Measurements from ENCODE around the gene ANKMY1.

Gene ANKMY1

DNA sequence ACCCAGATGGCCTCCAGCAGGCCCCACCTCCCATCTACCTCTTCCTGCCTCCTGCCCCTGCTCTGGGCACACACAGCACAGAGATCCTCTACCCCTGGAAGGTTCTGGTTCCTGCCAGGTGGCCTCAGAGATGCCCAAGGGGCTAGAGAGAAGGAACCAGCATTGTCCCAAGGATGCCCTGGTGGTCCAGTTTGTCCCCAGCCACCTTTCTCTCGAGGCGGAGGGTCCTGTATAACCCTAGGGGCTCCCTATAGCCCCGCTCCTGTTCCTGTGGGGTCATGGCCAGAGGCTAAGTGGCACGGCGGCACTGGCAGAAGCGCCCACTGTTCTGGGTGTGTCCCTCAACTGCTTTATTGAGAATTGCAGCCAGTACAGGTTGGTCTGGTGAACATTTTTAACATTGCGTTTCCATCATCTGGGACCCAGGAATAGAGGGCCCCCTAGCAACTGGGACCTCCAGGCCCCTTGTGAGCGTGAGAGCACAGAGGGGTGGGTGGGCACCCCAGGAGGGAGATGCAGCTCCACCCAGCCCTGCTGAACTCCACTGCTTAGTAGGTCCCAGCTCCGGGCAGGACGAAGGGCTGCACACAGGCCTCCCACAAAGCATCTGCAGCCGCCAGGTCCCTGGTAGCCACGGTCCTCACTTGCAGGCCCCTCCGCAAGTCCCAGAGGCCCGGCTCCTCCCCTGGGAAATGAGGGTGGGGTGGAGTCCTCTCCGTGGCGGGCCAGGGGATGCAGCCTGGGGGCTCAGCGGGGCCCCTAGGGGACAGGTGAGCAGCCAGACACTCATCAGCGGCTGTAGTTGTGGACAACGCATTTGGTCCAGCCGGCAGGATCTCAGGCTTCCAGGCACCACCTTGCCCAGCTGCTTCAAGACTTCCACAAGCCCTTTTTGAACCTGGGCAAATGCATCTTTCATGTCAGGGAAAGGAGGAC is 89.2 kb downstream of the ANKMY1 start:
- no peak for DNase-seq

DNA sequence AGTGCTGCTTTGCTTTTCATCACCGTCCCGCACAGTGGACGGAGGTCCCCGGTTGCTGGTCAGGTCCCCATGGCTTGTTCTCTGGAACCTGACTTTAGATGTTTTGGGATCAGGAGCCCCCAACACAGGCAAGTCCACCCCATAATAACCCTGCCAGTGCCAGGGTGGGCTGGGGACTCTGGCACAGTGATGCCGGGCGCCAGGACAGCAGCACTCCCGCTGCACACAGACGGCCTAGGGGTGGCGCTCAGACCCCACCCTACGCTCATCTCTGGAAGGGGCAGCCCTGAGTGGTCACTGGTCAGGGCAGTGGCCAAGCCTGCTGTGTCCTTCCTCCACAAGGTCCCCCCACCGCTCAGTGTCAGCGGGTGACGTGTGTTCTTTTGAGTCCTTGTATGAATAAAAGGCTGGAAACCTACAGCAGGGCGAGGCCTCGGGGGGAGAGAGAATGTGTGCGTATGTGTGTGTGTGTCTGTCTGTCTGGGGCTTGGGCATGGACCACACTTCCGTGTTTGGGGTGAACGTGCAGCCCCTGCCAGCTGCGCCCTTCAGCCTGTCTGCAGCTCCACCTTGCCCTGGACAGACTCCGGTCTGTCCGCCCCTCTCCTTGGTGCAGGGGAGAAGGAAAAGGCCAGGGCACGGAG is 90.0 kb downstream of the ANKMY1 start:
- DNase-seq = no peak

- DNase-seq = no peak
Measured at GRCh38 chr2:240467149-240467642, 90.6 kb downstream of the ANKMY1 start.

- no peak for DNase-seq
Measured at GRCh38 chr2:240466579-240467148, 91.1 kb downstream of the ANKMY1 start.

DNA sequence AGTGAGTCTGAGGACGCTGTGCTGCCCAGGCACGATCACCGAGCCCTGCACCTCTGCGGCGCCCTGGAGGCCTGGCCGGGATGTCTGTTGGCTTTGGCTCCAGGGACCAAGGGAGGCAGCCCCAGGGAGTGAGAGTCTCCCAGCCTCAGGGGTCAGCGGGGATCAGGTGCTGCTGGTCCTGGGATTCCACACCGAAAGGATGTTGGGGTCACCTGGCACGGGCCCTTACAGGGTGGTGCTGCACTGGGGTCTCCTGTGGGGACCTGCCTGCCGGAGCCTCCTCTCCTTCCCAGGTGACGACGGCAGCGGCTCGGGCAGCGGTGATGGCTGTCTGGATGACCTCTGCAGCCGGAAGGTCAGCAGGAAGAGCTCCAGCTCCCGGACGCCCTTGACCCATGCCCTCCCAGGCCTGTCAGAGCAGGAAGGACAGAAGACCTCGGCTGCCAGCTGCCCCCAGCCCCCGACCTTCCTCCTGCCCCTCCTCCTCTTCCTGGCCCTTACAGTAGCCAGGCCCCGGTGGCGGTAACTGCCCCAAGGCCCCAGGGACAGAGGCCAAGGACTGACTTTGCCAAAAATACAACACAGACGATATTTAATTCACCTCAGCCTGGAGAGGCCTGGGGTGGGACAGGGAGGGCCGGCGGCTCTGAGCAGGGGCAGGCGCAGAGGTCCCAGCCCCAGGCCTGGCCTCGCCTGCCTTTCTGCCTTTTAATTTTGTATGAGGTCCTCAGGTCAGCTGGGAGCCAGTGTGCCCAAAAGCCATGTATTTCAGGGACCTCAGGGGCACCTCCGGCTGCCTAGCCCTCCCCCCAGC is 91.8 kb downstream of the ANKMY1 start:
- DNase-seq = no peak

DNA sequence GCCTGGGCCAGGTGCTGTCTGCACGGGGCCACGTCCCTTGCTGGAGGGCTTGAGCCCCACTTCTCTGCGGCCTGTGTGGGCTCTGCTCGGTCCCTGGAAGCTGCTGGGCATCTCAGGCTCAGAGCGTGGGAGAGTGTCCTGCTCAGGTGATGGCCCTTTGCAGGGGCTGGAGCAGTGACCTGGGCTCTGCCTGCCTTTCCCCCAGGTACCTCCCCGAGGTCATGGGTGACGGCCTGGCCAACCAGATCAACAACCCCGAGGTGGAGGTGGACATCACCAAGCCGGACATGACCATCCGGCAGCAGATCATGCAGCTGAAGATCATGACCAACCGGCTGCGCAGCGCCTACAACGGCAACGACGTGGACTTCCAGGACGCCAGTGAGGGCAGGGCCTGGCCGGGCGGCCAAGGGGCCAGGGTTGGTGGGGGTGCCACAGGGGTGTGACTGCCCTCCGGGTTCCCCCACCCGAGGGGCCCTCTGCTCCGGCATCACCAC is 92.5 kb downstream of the ANKMY1 start:
- DNase-seq = no peak

DNA sequence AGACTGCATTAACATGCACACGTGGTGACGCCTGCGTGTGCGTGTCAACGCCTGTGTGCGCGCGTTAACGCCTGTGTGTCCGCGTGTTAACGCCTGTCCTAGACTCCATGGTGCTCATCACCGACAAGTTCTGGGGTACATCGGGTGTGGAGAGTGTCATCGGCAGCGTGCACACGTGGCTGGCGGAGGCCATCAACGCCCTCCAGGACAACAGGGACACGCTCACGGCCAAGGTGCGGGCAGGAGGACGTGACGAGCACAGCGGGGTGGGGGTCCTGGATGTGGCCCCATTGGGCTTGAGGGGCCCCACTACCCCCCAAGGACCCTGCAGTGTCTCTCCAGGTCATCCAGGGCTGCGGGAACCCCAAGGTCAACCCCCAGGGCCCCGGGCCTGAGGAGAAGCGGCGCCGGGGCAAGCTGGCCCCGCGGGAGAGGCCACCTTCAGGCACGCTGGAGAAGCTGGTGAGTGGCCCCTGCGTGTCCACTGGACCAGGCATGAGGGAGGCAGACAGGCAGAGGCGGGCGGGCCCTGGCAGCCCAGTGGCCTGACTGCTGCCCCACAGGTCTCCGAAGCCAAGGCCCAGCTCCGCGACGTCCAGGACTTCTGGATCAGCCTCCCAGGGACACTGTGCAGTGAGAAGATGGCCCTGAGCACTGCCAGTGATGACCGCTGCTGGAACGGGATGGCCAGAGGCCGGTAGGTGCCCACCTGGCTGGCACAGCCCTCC is 93.1 kb downstream of the ANKMY1 start:
- no peak for DNase-seq

- DNase-seq = no peak
Measured at GRCh38 chr2:240463866-240464481, 93.8 kb downstream of the ANKMY1 start.

DNA sequence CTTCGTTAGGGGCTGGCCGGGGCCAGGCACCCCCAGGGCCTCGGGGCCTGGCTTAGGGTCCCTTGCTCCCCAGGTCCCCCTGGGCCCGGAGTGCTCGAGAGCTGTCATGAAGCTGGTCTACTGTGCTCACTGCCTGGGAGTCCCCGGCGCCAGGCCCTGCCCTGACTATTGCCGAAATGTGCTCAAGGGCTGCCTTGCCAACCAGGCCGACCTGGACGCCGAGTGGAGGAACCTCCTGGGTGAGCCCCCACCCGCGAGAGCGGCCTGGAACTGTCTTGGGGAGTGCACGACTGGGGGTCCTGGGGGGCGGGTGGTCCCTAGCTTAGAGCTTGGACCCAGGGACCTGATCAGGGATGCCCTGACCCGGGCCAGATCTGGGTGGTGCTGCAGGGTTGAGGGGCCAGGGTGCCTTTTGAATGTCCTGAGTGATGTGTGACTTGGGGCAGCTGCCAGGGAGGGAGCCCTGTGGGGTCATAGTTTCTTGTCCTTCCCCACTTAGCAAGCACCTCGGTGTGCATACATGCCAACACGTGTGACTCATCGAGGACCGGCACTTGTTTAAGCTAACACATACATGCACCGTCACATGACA is 94.4 kb downstream of the ANKMY1 start:
- no peak for DNase-seq

- DNase-seq = no peak
Measured at GRCh38 chr2:240462707-240463273, 95.0 kb downstream of the ANKMY1 start.

DNA sequence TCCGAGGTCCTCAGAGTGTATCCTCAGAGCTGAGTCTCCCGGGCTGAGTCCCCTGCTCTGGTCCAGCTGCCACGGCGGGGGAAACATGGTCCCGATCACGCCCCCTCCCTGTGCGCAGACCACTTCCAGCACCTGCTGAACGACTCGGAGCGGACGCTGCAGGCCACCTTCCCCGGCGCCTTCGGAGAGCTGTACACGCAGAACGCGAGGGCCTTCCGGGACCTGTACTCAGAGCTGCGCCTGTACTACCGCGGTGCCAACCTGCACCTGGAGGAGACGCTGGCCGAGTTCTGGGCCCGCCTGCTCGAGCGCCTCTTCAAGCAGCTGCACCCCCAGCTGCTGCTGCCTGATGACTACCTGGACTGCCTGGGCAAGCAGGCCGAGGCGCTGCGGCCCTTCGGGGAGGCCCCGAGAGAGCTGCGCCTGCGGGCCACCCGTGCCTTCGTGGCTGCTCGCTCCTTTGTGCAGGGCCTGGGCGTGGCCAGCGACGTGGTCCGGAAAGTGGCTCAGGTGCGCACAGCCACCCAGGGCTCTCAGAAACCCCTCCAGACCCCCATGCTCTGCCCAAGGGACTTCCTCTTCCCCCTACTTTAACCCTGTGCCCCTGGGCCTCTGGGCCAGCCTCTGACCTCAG is 95.6 kb downstream of the ANKMY1 start:
- no peak for DNase-seq

DNA sequence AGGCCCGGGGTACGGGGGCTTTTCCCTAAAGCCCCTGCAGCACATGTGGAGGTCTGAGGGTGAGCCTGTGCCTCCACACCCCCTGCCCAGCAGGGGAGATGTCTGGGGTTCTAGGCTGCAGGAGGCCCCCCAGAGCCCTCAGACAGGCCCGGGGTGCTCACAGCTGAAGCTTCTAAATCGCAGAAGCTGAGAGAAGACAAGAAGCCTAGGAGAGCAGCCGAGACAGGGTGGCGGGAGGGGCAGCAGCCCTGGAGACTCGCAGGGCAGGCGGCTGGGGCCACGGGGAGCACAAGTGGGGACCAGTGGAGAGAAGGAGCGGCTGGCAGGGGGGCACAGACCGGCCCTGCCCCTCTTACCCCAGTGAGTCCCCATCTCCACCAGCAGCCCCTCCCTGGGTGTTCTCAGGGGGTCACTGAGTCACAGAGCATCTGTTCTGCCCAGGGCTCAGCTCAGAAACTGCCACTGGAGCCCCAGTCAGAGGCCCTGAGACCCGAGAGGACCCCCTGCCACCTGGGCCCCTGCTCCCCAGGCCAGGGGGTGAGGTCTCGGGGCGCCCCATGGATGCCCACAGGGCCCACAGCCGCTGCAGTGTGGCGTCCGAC is 96.2 kb downstream of the ANKMY1 start:
- DNase-seq = no peak

DNA sequence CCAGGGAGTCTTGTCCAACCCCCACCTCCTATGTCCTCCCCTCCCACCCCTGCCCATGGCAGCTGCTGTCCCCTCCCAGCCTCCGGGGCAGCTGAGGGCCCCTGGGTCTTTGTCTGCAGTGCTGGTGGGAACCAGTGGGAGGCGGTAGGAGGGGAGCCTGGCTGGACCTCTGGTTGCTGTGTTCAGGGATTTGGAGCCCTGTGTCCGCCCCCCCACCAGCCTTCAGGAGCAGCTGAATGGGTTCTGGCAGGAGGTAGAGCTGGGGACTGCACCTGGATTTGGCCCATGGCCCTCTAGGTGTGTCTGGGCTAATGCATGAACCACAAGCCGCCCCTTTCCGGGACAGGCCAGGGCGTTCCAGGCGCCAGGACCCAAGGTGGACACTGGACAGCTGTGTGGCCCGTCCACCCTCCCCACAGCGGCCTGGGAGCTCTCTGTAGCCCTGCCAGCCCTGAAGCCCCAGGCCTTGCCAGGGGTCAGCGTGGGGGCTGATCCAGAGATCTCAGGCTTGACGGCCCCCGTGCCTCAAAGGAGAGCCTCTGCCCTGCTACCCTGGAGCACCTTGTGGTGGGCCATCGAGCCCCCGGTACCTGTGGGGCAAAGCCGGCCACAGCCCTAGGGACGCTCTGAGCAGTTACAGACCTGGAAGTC is 96.9 kb downstream of the ANKMY1 start:
- DNase-seq = no peak

GRCh38 chr2:240460253-240460711 is 97.5 kb downstream of the ANKMY1 start:
- DNase-seq = no peak

GRCh38 chr2:240459401-240460252 is 98.2 kb downstream of the ANKMY1 start:
- DNase-seq = no peak

- DNase-seq = no peak
Measured at GRCh38 chr2:240458900-240459391, 98.8 kb downstream of the ANKMY1 start.

GRCh38 chr2:240458044-240458899 is 99.5 kb downstream of the ANKMY1 start:
- no peak for DNase-seq
